Effector memory CD4-positive, alpha-beta T cell (primary cell): ENCODE results near the gene CDK17.

Source experiments
- DNase-seq, 3 donors: peaks; one replicate each; pipeline ENCODE4 v3.0.0-alpha.2; 2020
- H3K27ac ChIP-seq: 2 replicates; pipeline ENCODE4 v1.7.0; 2013; ENCODE audit warnings: mild to moderate bottlenecking, low read length, moderate library complexity; ENCODE audit not compliant: insufficient read depth, poor library complexity, severe bottlenecking
- H3K27me3 ChIP-seq: replicated peaks from 2 replicates; pipeline ENCODE4 v1.7.0; 2013; ENCODE audit warnings: mild to moderate bottlenecking, low read length; ENCODE audit not compliant: insufficient read depth, control insufficient read depth, poor library complexity, severe bottlenecking
- H3K36me3 ChIP-seq: 2 replicates; pipeline ENCODE4 v1.7.0; 2013; ENCODE audit warnings: mild to moderate bottlenecking, low read length, moderate library complexity; ENCODE audit not compliant: control insufficient read depth, insufficient read depth
- H3K4me1 ChIP-seq: 2 replicates; pipeline ENCODE4 v1.7.0; 2013; ENCODE audit warnings: low read length, mild to moderate bottlenecking; ENCODE audit not compliant: control insufficient read depth, insufficient read depth, poor library complexity, severe bottlenecking
- H3K4me3 ChIP-seq: 2 replicates; pipeline ENCODE4 v1.7.0; 2013; ENCODE audit warnings: low read length, low read depth, mild to moderate bottlenecking; ENCODE audit not compliant: insufficient read depth, poor library complexity, severe bottlenecking
- H3K9me3 ChIP-seq: 2 replicates; pipeline ENCODE4 v1.7.0; 2013; ENCODE audit warnings: mild to moderate bottlenecking, low read length, moderate library complexity; ENCODE audit not compliant: control insufficient read depth

Gene CDK17

GRCh38 chr12:96375841-96376604, 24.2 kb downstream of the CDK17 start:
- peak overlapping the region; percentile 70 for H3K27ac ChIP-seq
- H3K27me3 ChIP-seq, result no peaks in the 10 kb centered on the region
- no peak for DNase-seq
- no peaks in the 10 kb centered on the region for H3K36me3 ChIP-seq
- no peak overlapping the region for H3K4me3 ChIP-seq
- no peaks in the 10 kb centered on the region for H3K9me3 ChIP-seq
- H3K4me1 ChIP-seq, result peaks cover 38% of the 10 kb centered on the region

- Histone ChIP-seq H3K4me1 (peaks cover 38% of the 10 kb centered on the region), H3K4me3 (no peak overlapping the region), H3K9me3 (no peaks in the 10 kb centered on the region), H3K36me3 (no peaks in the 10 kb centered on the region), H3K27me3 (no peaks in the 10 kb centered on the region), H3K27ac (no peak overlapping the region)
- no peak for DNase-seq
Observed at GRCh38 chr12:96375170-96375569, 25.1 kb downstream of the CDK17 start.

DNA sequence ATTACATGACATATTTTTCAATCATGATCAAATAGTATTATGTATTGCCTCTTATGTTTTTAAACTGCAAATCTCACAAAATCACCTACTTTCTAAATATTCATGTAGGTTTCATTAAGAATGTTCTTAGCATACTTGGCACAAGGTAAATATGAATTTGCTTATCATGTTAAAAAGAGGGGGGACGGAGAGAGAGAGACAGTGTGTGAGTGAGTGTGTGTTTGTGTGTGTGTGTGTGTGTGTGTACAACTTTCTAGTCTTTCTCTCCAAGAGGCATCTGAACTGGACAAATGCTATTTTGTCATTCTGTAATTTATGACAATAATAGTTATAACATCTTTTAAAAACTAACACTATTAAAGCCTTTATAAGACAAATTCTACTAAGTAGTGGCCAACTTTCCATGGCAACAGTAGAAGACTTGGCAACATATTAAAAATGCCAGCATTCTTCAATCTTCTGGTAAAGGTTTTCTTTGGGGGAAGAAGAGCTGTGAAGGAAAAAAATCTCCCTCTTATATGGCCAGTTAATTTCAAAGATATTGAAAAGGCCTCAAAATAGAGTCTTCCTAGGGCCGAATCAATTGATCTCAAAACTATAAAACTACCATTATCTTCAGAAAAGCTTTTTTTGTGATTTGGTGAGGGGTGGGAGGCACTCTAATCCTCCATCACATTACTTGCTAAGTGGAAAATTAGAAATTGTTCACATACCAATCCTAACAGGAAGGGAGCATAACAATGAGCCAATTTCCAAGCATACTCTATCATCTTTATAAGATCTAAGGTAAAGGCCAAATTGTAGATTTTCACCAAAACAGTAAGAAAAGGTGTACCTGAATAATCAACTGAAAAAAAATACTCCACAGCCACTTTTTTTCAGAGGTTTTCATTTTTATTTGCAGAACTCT, 28.2 kb downstream of the CDK17 start:
- H3K4me1 ChIP-seq, result peaks cover 40% of the 10 kb centered on the region
- H3K36me3 ChIP-seq, result no peaks in the 10 kb centered on the region
- no peak for DNase-seq
- no peak overlapping the region for H3K27ac ChIP-seq
- no peaks in the 10 kb centered on the region for H3K27me3 ChIP-seq
- no peaks in the 10 kb centered on the region for H3K9me3 ChIP-seq
- no peak overlapping the region for H3K4me3 ChIP-seq

GRCh38 chr12:96371138-96371789, 29.0 kb downstream of the CDK17 start:
- H3K4me3 ChIP-seq, result no peak overlapping the region
- no peak overlapping the region for H3K27ac ChIP-seq
- H3K4me1 ChIP-seq, result peaks cover 35% of the 10 kb centered on the region
- no peak for DNase-seq
- H3K9me3 ChIP-seq, result no peaks in the 10 kb centered on the region
- H3K36me3 ChIP-seq, result no peaks in the 10 kb centered on the region
- H3K27me3 ChIP-seq, result no peaks in the 10 kb centered on the region

DNA sequence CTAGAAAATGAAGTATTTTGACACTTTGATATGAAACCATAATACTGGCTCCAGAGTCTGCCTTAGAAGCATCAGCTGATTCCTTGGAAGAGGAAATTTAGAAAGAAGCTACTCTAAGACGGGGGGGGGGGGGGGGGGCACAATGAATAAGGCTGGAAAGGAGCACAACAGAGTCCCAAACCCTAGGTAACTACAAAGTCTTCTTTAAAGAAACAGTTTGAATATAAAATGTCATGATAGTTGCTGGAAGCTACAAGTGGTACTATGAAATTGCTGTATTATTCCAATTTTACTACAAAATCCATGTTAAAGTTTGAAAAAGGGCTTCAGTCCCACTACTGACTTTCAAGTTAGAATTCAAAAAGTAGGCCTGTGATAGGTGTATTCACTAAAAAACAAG, 31.6 kb downstream of the CDK17 start:
- no peak overlapping the region for H3K27ac ChIP-seq

DNA sequence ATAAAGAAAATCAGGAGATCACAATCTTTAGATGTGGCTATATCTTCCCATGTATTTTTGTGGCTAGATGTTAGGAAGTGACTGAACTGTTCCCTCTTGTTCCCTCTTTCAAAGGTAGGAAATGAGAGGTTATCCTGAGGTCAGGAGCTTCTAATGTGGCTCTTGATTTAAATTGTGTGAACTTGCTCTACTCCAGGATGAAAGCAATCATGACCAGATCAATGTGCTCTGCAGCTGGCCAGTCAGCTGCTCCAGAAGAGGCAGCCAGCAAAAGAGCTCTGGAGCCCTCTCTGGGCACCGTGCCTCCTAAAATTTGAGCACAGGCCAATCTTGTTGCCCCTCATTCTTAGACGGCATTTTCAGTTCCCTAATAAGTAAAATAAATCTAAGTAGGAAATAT, 32.0 kb downstream of the CDK17 start:
- H3K27me3 ChIP-seq, result no peaks in the 10 kb centered on the region
- H3K4me3 ChIP-seq, result no peak overlapping the region
- H3K27ac ChIP-seq, result no peak overlapping the region
- H3K36me3 ChIP-seq, result no peaks in the 10 kb centered on the region
- peaks cover 25% of the 10 kb centered on the region for H3K4me1 ChIP-seq
- H3K9me3 ChIP-seq, result no peaks in the 10 kb centered on the region
- DNase-seq, result no peak

More for the DNA sequence above, 31.6 kb downstream of the CDK17 start:
- no peaks in the 10 kb centered on the region for H3K27me3 ChIP-seq
- H3K4me3 ChIP-seq, result no peak overlapping the region
- no peaks in the 10 kb centered on the region for H3K9me3 ChIP-seq
- H3K4me1 ChIP-seq, result peaks cover 25% of the 10 kb centered on the region
- DNase-seq, result no peak
- no peaks in the 10 kb centered on the region for H3K36me3 ChIP-seq

GRCh38 chr12:96366381-96366654, 33.9 kb downstream of the CDK17 start:
- H3K27ac ChIP-seq, result no peak overlapping the region
- no peak for DNase-seq
- H3K4me3 ChIP-seq, result no peak overlapping the region
- no peaks in the 10 kb centered on the region for H3K9me3 ChIP-seq
- H3K4me1 ChIP-seq, result peaks cover 18% of the 10 kb centered on the region
- no peaks in the 10 kb centered on the region for H3K27me3 ChIP-seq
- H3K36me3 ChIP-seq, result no peaks in the 10 kb centered on the region

- H3K27ac ChIP-seq, result no peak overlapping the region
- DNase-seq, result no peak
- H3K4me3 ChIP-seq, result no peak overlapping the region
- H3K4me1 ChIP-seq, result peaks cover 18% of the 10 kb centered on the region
- H3K27me3 ChIP-seq, result no peaks in the 10 kb centered on the region
- H3K36me3 ChIP-seq, result no peaks in the 10 kb centered on the region
- no peaks in the 10 kb centered on the region for H3K9me3 ChIP-seq
Observed at GRCh38 chr12:96365604-96366380, 34.4 kb downstream of the CDK17 start.

DNA sequence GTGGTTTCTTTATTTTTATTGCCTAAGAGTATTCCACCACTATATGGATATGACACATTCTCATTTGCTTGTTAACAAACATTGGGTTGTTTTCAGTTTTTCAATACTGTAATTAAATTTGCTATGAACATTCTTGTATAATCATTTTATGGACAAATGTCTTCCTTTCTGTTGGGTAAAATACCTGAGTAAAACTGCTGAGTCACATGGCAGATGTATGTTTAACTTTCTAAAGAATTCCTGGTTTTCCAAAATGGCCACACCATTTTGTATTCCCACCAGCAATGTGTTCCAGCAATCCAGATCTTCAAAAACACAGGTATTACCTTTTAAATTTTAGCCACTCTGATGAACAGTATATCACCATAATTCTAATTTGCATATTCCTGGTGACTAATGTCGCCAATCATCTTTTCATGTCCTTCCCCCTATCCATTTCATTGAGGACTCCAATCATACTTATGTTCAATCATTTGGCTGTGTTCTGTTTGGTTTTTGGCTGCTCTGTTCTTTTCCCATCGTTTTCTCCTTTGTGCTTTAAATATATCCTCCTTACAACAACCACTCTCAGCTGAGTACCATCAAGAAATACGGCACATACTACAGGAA, 36.0 kb downstream of the CDK17 start:
- H3K27me3 ChIP-seq, result no peaks in the 10 kb centered on the region
- H3K9me3 ChIP-seq, result no peaks in the 10 kb centered on the region
- no peak for DNase-seq
- no peak overlapping the region for H3K4me3 ChIP-seq
- H3K4me1 ChIP-seq, result peaks cover 18% of the 10 kb centered on the region
- H3K36me3 ChIP-seq, result no peaks in the 10 kb centered on the region
- H3K27ac ChIP-seq, result no peak overlapping the region
